Astrocyte of the spinal cord (primary cell): ENCODE data around the gene SMPDL3B.
"Not testable (repeated sequence)": the region's sequence is repeated elsewhere in the genome, so short reads cannot be mapped to it uniquely, and the experiment has no call there.

Experiments used
- DNase-seq: peaks from one replicate; pipeline ENCODE4 v3.0.0; 2011; ENCODE audit warnings: low read depth, low spot score
- H3K4me3 ChIP-seq: 2 replicates; pipeline ENCODE4 v1.5.1; 2011; ENCODE audit warnings: low read depth, mild to moderate bottlenecking, low read length, moderate library complexity
- CTCF ChIP-seq: IDR thresholded peaks from 2 replicates; pipeline ENCODE4 v1.5.1; 2012; ENCODE audit warnings: low read depth, mild to moderate bottlenecking, low read length, inconsistent platforms
- in situ Hi-C: cut with HindIII; loops from 2 replicates; pipeline ENCODE4 v1.10.0; 2017; ENCODE audit warnings: low sequenced_read_pairs

The SMPDL3B gene

GRCh38 chr1:27990920-27991537 lies 56.2 kb downstream of the SMPDL3B start:
- no peak for TF ChIP-seq CTCF
- DNase-seq, result no peak
- no peak overlapping the region for H3K4me3 ChIP-seq
- in situ Hi-C loops, result no loop called here

- in situ Hi-C loops, result no loop called here
- TF ChIP-seq CTCF, result no peak
- no peak for DNase-seq
- H3K4me3 ChIP-seq, result no peak overlapping the region
Measured at GRCh38 chr1:27992276-27992675, 57.5 kb downstream of the SMPDL3B start.

- in situ Hi-C loops, result no loop called here
- DNase-seq, result no peak
- H3K4me3 ChIP-seq, result no peak overlapping the region
- no peak for TF ChIP-seq CTCF
Measured at GRCh38 chr1:27993241-27993640, 58.4 kb downstream of the SMPDL3B start.

GRCh38 chr1:27994060-27994459 lies 59.3 kb downstream of the SMPDL3B start:
- no peak for DNase-seq

GRCh38 chr1:27994526-27994925 lies 59.7 kb downstream of the SMPDL3B start:
- DNase-seq, in situ Hi-C loops, H3K4me3 ChIP-seq: not testable (repeated sequence)

More at GRCh38 chr1:27994060-27994459, 59.3 kb downstream of the SMPDL3B start:
- in situ Hi-C loops, result no loop called here
- no peak overlapping the region for H3K4me3 ChIP-seq
- TF ChIP-seq CTCF, result no peak

GRCh38 chr1:27999055-27999454 lies 64.3 kb downstream of the SMPDL3B start:
- no peak for TF ChIP-seq CTCF
- no peak overlapping the region for H3K4me3 ChIP-seq
- no peak for DNase-seq
- in situ Hi-C loops, result no loop called here

GRCh38 chr1:28002600-28002999 lies 67.8 kb downstream of the SMPDL3B start:
- in situ Hi-C loops, result no loop called here
- no peak for TF ChIP-seq CTCF
- H3K4me3 ChIP-seq, result no peak overlapping the region
- no peak for DNase-seq

GRCh38 chr1:28003117-28003516 lies 68.3 kb downstream of the SMPDL3B start:
- H3K4me3 ChIP-seq, DNase-seq, in situ Hi-C loops: not testable (repeated sequence)
